ENCODE measurements around the gene P2RY2. TPM values are rescaled to one million over a fixed set of nuclear protein-coding genes. Genes with fewer than 3 reads are reported as not detected.
A peak's percentile ranks its signal among the peaks of the same experiment; 100 is the strongest.

P2RY2 gene
- total RNA-seq, 2 experiments from 2014 or later: not detected

DNA sequence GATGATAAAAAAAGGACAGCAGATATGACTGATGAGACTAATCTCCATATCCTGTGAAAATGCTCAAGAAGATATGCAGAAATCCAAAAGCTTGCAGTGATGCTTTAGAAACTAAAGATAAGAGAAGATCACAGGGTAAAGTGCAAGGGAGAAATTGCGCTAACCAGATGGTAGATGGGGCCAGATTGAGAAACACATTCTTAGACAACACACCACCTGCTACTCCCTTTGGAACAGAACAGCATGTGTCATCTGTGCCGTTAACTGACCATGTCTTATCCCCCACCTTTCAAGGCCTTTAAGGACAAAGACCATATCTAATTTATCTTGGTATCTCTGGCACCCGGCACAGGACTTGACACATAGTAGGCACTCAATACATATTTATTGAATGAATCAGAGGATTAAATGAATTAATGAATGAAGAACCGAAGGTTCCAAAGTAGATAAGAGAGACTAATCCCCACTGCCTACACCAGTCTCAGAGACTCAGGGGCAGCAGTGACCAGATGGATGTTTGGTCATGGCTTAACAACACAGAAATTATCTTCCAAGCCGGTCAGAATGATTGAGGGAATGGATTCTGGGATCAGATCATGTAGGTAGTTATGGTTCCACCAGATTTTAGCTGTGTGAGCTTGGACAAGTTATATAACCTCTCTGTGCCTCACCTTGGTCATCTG, 12.3 kb upstream of the P2RY2 start:
- peaks cover 6% of the 10 kb centered on the region for H3K27me3 Mint-ChIP-seq
- H3K36me3 Mint-ChIP-seq (ENCODE audit: low read depth): no peaks in the 10 kb centered on the region
- no peak overlapping the region for H3K4me3 Mint-ChIP-seq
- CTCF ChIA-PET: no interaction called here
- intact Hi-C loops (cut with DNase I, micrococcal nuclease): no loop called here
- no peaks in the 10 kb centered on the region for H3K4me1 Mint-ChIP-seq (ENCODE audit: low read depth)
- TF ChIP-seq, protein P1, sequence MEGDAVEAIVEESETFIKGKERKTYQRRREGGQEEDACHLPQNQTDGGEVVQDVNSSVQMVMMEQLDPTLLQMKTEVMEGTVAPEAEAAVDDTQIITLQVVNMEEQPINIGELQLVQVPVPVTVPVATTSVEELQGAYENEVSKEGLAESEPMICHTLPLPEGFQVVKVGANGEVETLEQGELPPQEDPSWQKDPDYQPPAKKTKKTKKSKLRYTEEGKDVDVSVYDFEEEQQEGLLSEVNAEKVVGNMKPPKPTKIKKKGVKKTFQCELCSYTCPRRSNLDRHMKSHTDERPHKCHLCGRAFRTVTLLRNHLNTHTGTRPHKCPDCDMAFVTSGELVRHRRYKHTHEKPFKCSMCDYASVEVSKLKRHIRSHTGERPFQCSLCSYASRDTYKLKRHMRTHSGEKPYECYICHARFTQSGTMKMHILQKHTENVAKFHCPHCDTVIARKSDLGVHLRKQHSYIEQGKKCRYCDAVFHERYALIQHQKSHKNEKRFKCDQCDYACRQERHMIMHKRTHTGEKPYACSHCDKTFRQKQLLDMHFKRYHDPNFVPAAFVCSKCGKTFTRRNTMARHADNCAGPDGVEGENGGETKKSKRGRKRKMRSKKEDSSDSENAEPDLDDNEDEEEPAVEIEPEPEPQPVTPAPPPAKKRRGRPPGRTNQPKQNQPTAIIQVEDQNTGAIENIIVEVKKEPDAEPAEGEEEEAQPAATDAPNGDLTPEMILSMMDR (IDR thresholded peaks at IDR 0.05): no peak
- Histone ChIP-seq H3K27me3 (ENCODE audit: control insufficient read depth in 1 of 2, insufficient read depth in 2 of 2, low read length in 2 of 2) (peaks cover 5 to 6% of the 10 kb centered on the region in 2 experiments), H3K9me3 (ENCODE audit: control insufficient read depth in 1 of 2, insufficient read depth in 1 of 2, low read length in 2 of 2) (no peaks in the 10 kb centered on the region), H3K4me3 (ENCODE audit: low read length) (no peak overlapping the region), H3K4me1 (ENCODE audit: insufficient read depth, low read length) (peaks cover 3% of the 10 kb centered on the region), H3K27ac (ENCODE audit: low read depth in 1 of 2, low read length in 2 of 2) (no peak overlapping the region), H3K36me3 (ENCODE audit: insufficient read depth, low read length) (no peaks in the 10 kb centered on the region)
- H3K9me3 Mint-ChIP-seq: peaks cover 2% of the 10 kb centered on the region
- no peak overlapping the region for H3K27ac Mint-ChIP-seq
- ATAC-seq (ENCODE audit: poor library complexity) (no peak), DNase-seq (peak in 1 of 14 experiments; percentile 6)
- POLR2A ChIA-PET: no interaction called here

DNA sequence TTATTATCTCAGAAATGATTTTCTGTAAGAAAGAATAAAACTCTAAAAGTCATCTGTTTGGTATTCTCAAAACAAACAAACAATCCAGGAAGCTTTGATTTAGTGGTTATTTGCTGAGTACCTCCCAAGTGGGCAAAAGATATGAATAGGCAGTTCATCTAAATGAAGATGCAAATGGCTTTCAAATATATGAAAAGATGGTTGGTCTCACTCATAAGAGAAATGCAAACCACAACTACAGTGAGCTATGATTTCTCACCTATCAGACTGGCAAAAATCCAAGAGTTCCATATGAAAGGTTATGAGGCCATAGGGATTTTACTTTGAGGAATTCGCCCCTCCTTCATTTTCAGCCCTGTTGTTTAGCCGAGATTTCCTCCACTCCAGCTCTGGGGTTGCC, 11.3 kb upstream of the P2RY2 start:
- Mint-ChIP-seq H3K27ac (no peak overlapping the region), H3K36me3 (ENCODE audit: low read depth) (no peaks in the 10 kb centered on the region), H3K4me1 (ENCODE audit: low read depth) (no peaks in the 10 kb centered on the region), H3K4me3 (no peak overlapping the region), H3K9me3 (peaks cover 2% of the 10 kb centered on the region), H3K27me3 (peaks cover 6% of the 10 kb centered on the region)
- Histone ChIP-seq H3K27ac (ENCODE audit: low read depth in 1 of 2, low read length in 2 of 2) (no peak overlapping the region), H3K27me3 (ENCODE audit: control insufficient read depth in 1 of 2, insufficient read depth in 2 of 2, low read length in 2 of 2) (peaks cover 5 to 6% of the 10 kb centered on the region in 2 experiments), H3K36me3 (ENCODE audit: insufficient read depth, low read length) (no peaks in the 10 kb centered on the region), H3K4me3 (ENCODE audit: low read length) (no peak overlapping the region), H3K4me1 (ENCODE audit: insufficient read depth, low read length) (peaks cover 3% of the 10 kb centered on the region), H3K9me3 (ENCODE audit: control insufficient read depth in 1 of 2, insufficient read depth in 1 of 2, low read length in 2 of 2) (no peaks in the 10 kb centered on the region)
- CTCF ChIA-PET: no interaction called here
- no peak for ATAC-seq (ENCODE audit: poor library complexity)
- POLR2A ChIA-PET: no interaction called here
- no peak for DNase-seq
- TF ChIP-seq, protein P1 (IDR thresholded peaks at IDR 0.05): no peak
- intact Hi-C loops (cut with DNase I, micrococcal nuclease): no loop called here

DNA sequence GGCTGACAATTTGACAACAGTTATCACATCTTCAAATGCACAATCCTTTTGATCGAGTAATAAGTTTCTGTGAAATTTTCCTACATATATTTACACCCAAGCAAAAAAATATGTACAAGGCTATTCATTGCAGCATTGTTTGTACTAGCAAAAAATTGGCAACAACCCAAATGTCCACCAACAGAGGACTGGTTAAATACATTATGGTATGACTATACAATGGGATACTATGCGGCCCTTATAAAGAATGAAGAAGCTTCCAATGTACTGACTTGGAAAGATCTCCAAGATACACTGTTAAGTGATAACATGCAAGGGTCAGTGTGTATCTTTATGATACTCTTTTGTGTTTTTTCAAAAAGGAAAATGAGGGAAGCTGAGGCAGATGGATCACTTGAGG, 8.2 kb upstream of the P2RY2 start:
- ATAC-seq (ENCODE audit: poor library complexity) (no peak), DNase-seq (no peak)
- POLR2A ChIA-PET: no interaction called here
- Mint-ChIP-seq H3K27ac (no peak overlapping the region), H3K9me3 (peaks cover 2% of the 10 kb centered on the region), H3K27me3 (peaks cover 4% of the 10 kb centered on the region), H3K4me3 (no peak overlapping the region), H3K4me1 (ENCODE audit: low read depth) (no peaks in the 10 kb centered on the region), H3K36me3 (ENCODE audit: low read depth) (no peaks in the 10 kb centered on the region)
- Histone ChIP-seq H3K36me3 (ENCODE audit: insufficient read depth, low read length) (no peaks in the 10 kb centered on the region), H3K4me1 (ENCODE audit: insufficient read depth, low read length) (no peaks in the 10 kb centered on the region), H3K27me3 (ENCODE audit: control insufficient read depth in 1 of 2, insufficient read depth in 2 of 2, low read length in 2 of 2) (no peaks in the 10 kb centered on the region), H3K4me3 (ENCODE audit: low read length) (no peak overlapping the region), H3K27ac (ENCODE audit: low read depth in 1 of 2, low read length in 2 of 2) (no peak overlapping the region), H3K9me3 (ENCODE audit: control insufficient read depth in 1 of 2, insufficient read depth in 1 of 2, low read length in 2 of 2) (no peaks in the 10 kb centered on the region)
- CTCF ChIA-PET: no interaction called here
- intact Hi-C loops (cut with DNase I, micrococcal nuclease): no loop called here
- TF ChIP-seq, protein P1 (IDR thresholded peaks at IDR 0.05): no peak
